GM23338 (cell line): Measurements from ENCODE around the gene PLBD2. TPM values are rescaled to one million over a fixed set of nuclear protein-coding genes. Genes with fewer than 3 reads are reported as not detected.

Experiments
- ATAC-seq: fragments of 200-7000 bp; cut with Tn5 transposase; 3 replicates; pipeline ENCODE4 v1.9.1; 2020
- DNase-seq: peaks from one replicate; pipeline ENCODE4 v3.0.0-alpha.2; 2015; ENCODE audit warnings: low spot score
- H2AFZ ChIP-seq: fragments of 200-600 bp; sonication (generic); 2 replicates; pipeline ENCODE4 v1.8.0; 2016; ENCODE audit warnings: antibody characterized with exemption, mild to moderate bottlenecking, moderate library complexity
- H3F3A ChIP-seq: fragments of 200-600 bp; sonication (generic); replicated peaks from 2 replicates; pipeline ENCODE4 v1.8.0; 2017; ENCODE audit warnings: antibody characterized with exemption, mixed run types, low read depth
- H3K27ac ChIP-seq: fragments of 200-600 bp; sonication (generic); 2 replicates; pipeline ENCODE4 v1.6.1; 2016; ENCODE audit warnings: low read depth
- H3K27me3 ChIP-seq: fragments of 200-600 bp; sonication (generic); 2 replicates; pipeline ENCODE4 v1.8.0; 2016; ENCODE audit warnings: mild to moderate bottlenecking, mixed run types, moderate library complexity; ENCODE audit not compliant: insufficient read depth
- H3K36me3 ChIP-seq: fragments of 200-600 bp; sonication (generic); 2 replicates; pipeline ENCODE4 v1.8.0; 2016; ENCODE audit warnings: mild to moderate bottlenecking; ENCODE audit not compliant: insufficient read depth
- H3K4me1 ChIP-seq: fragments of 200-600 bp; sonication (generic); 2 replicates; pipeline ENCODE4 v1.8.0; 2016; ENCODE audit warnings: mild to moderate bottlenecking, moderate library complexity; ENCODE audit not compliant: insufficient read depth
- H3K4me2 ChIP-seq: fragments of 200-600 bp; sonication (generic); 2 replicates; pipeline ENCODE4 v1.7.1; 2017; ENCODE audit warnings: mixed run types
- H3K4me3 ChIP-seq: fragments of 200-600 bp; sonication (generic); 2 replicates; pipeline ENCODE4 v1.6.1; 2016; ENCODE audit warnings: mixed run types
- H3K79me2 ChIP-seq: fragments of 200-600 bp; sonication (generic); replicated peaks from 2 replicates; pipeline ENCODE4 v1.8.0; 2017; ENCODE audit warnings: mild to moderate bottlenecking; ENCODE audit not compliant: insufficient read depth
- H3K9me2 ChIP-seq: fragments of 200-600 bp; sonication (generic); 2 replicates; pipeline ENCODE4 v1.8.0; 2017; ENCODE audit not compliant: insufficient read depth
- H4K20me1 ChIP-seq: fragments of 200-600 bp; sonication (generic); replicated peaks from 2 replicates; pipeline ENCODE4 v1.8.0; 2017; ENCODE audit warnings: mild to moderate bottlenecking; ENCODE audit not compliant: insufficient read depth
- H3K27ac Mint-ChIP-seq: 2 replicates; pipeline ENCODE4 v1.8.0; 2020; ENCODE audit warnings: inconsistent platforms, mild to moderate bottlenecking, moderate library complexity, mixed read lengths
- H3K27me3 Mint-ChIP-seq: 3 replicates; pipeline ENCODE4 v1.8.0; 2022; ENCODE audit warnings: low read depth, mild to moderate bottlenecking, moderate library complexity, mixed read lengths, inconsistent platforms; ENCODE audit not compliant: insufficient read depth, poor library complexity
- H3K36me3 Mint-ChIP-seq: 3 replicates; pipeline ENCODE4 v1.8.0; 2021; ENCODE audit warnings: low read depth, mild to moderate bottlenecking, inconsistent platforms, moderate library complexity, mixed read lengths
- H3K4me1 Mint-ChIP-seq: 3 replicates; pipeline ENCODE4 v1.8.0; 2020; ENCODE audit warnings: mild to moderate bottlenecking, inconsistent platforms, mixed read lengths
- H3K4me3 Mint-ChIP-seq: 3 replicates; pipeline ENCODE4 v1.8.0; 2021; ENCODE audit warnings: moderate library complexity, mild to moderate bottlenecking, inconsistent platforms, mixed read lengths
- H3K9me3 Mint-ChIP-seq: 3 replicates; pipeline ENCODE4 v1.8.0; 2020; ENCODE audit warnings: moderate library complexity, mild to moderate bottlenecking, inconsistent platforms, mixed read lengths
- CTCF ChIP-seq, 2 experiments: fragments of 200-600 bp in 1 of 2; sonication (generic) in 1 of 2; conservative IDR thresholded peaks; 2 replicates each; pipeline versions ENCODE4 v1.5.1 to v1.6.1; 2016 to 2017; ENCODE audit warnings: antibody characterized with exemption in 2 of 2, low read depth in 2 of 2, mild to moderate bottlenecking in 2 of 2, moderate library complexity in 1 of 2
- ETS1 ChIP-seq: IDR thresholded peaks from 2 replicates; pipeline ENCODE4 v1.6.1; 2016; ENCODE audit warnings: antibody characterized with exemption
- EZH2 ChIP-seq: fragments of 200-600 bp; sonication (generic); IDR thresholded peaks from one replicate; pipeline ENCODE4 v1.8.0; 2017; ENCODE audit warnings: antibody characterized with exemption, mild to moderate bottlenecking, low read depth; ENCODE audit not compliant: unreplicated experiment
- JUNB ChIP-seq: IDR thresholded peaks from one replicate; pipeline ENCODE4 v1.6.1; 2016; ENCODE audit warnings: antibody characterized with exemption; ENCODE audit not compliant: unreplicated experiment
- POLR2AphosphoS5 ChIP-seq: IDR thresholded peaks from 2 replicates; pipeline ENCODE4 v1.6.1; 2016; ENCODE audit warnings: antibody characterized with exemption, low read depth
- REST ChIP-seq: IDR thresholded peaks from one replicate; pipeline ENCODE4 v1.6.1; 2018; ENCODE audit warnings: antibody characterized with exemption; ENCODE audit not compliant: unreplicated experiment
- ZNF114 ChIP-seq: fragments of 250-450 bp; sonication (Bioruptor Pico); IDR thresholded peaks from 2 replicates; pipeline ENCODE4 v1.5.0; 2020; ENCODE audit warnings: mild to moderate bottlenecking, moderate library complexity
- ZNF331 ChIP-seq: fragments of 250-450 bp; sonication (Bioruptor Pico); IDR thresholded peaks from 2 replicates; pipeline ENCODE4 v1.5.0; 2020; ENCODE audit warnings: low read depth, mild to moderate bottlenecking, moderate library complexity
- polyA plus RNA-seq: library from polyadenylated mRNA; unstranded; fragments of >200 nt; fragmentation: Nextera tagmentation; extraction: Ambion mirVana; gene quantifications from 2 replicates; pipeline ENCODE4 v1.2.1, GENCODE V29; 2016
- total RNA-seq: library from RNA; depleted of rRNA; stranded (reverse); fragments of >200 nt; shearing (Covaris generic); gene quantifications from 2 replicates; pipeline ENCODE4 v1.2.3, GENCODE V29; 2014

The PLBD2 gene
- total and polyA plus RNA-seq, 2 experiments from 2014 or later: 10.2 to 37.1 TPM

- Histone ChIP-seq H3K9me2 (no peaks in the 10 kb centered on the region), H2AFZ (no peak overlapping the region), H4K20me1 (no peaks in the 10 kb centered on the region), H3K27ac (no peak overlapping the region), H3K79me2 (no peaks in the 10 kb centered on the region), H3F3A (no peaks in the 10 kb centered on the region), H3K4me3 (no peak overlapping the region), H3K4me1 (peaks cover 14% of the 10 kb centered on the region), H3K4me2 (peak overlapping the region; percentile 85; the same call in 1 of the 2 replicates), H3K36me3 (no peaks in the 10 kb centered on the region; the same call in 1 of the 2 replicates), H3K27me3 (peaks cover 10% of the 10 kb centered on the region)
- Mint-ChIP-seq H3K4me3 (no peak overlapping the region), H3K36me3 (peaks cover 16% of the 10 kb centered on the region), H3K9me3 (no peaks in the 10 kb centered on the region), H3K27ac (no peak overlapping the region), H3K4me1 (peaks cover 10% of the 10 kb centered on the region), H3K27me3 (peaks cover 31% of the 10 kb centered on the region)
- no peak for DNase-seq
- ATAC-seq: no peak
- TF ChIP-seq ZNF331 (CRISPR knock-in tag): no peak
- no peak for TF ChIP-seq ETS1
- no peak for TF ChIP-seq CTCF (conservative IDR thresholded peaks at IDR 0.05; ENCODE audit: low read depth in 2 of 2)
- no peak for TF ChIP-seq JUNB
- no peak for TF ChIP-seq REST
- TF ChIP-seq ZNF114 (CRISPR knock-in tag): no peak
- no peak for TF ChIP-seq POLR2AphosphoS5
Measured at GRCh38 chr12:113333418-113333750, 25.0 kb upstream of the PLBD2 start.

DNA sequence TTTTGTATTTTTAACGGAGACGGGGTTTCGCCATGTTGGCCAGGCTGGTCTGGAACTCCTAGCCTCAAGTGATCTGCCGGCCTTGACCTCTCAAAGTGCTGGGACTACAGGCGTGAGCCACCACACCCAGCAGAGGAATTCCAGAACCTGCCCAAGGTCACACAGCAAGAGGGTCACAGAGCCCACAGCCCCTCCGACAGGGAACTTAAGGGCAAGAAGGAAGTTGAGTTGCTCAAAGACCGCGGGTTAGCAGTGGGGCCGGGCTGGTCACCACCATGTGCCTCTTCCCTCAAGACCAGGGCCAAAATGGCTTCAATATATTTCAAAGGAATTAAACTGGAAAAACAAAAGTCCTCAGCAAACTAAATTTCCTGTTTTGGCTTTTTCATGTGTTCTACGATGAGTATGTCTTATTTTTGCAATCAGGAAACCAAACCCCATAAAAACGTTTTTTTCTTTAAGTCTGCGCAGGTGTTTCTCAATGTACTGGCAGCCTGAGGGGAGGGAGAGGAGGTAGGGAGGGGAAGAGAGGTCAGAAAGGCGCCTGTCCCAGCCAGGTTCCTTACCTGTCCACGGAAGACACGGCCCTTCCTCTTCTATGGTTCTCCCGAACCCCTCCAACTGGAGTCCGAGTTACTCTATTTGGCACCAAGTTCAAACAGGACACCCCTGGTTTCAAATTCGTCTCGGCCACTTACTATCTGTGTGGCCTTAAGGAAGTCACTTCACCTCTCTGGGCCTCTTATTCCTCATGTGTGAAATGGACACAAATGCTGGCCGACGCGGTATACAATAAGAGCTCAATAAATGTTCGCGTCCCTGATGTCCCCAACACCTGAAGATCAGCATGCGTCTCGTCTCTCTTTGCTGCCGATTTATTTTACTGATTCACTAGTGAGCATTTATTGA, 24.3 kb upstream of the PLBD2 start:
- peak; percentile 10 for ATAC-seq
- Histone ChIP-seq H3K4me2 (peak overlapping the region; percentile 85), H3K36me3 (no peaks in the 10 kb centered on the region; the same call in 1 of the 2 replicates), H3K79me2 (no peaks in the 10 kb centered on the region), H3K9me2 (no peaks in the 10 kb centered on the region), H2AFZ (peak overlapping the region; percentile 78), H3K27ac (no peak overlapping the region), H3K4me3 (peak overlapping the region; percentile 75), H4K20me1 (no peaks in the 10 kb centered on the region), H3K27me3 (peaks cover 10% of the 10 kb centered on the region), H3K4me1 (peaks cover 14% of the 10 kb centered on the region), H3F3A (no peaks in the 10 kb centered on the region)
- Mint-ChIP-seq H3K9me3 (no peaks in the 10 kb centered on the region), H3K27ac (no peak overlapping the region), H3K27me3 (peaks cover 31% of the 10 kb centered on the region), H3K4me1 (peaks cover 10% of the 10 kb centered on the region), H3K36me3 (peaks cover 16% of the 10 kb centered on the region), H3K4me3 (peak overlapping the region; percentile 84)
- no peak for DNase-seq
- TF ChIP-seq EZH2 (no peak), ZNF331 (CRISPR knock-in tag) (no peak)
